H1 (cell line): ENCODE results near the gene IFNL1. TPM values are rescaled to one million over a fixed set of nuclear protein-coding genes. Genes with fewer than 3 reads are reported as not detected.

Experiments used
- CTCF ChIA-PET: fragments of 300-600 bp; sonication (Branson Sonifier 250); formaldehyde crosslinking; loops from one replicate; lab custom pipeline; 2021; ENCODE audit not compliant: partially characterized antibody; lab: Charles Lee
- POLR2A ChIA-PET: fragments of 300-600 bp; sonication (Branson Sonifier 250); formaldehyde crosslinking; loops from one replicate; lab custom pipeline; 2021; ENCODE audit warnings: inconsistent platforms; ENCODE audit not compliant: partially characterized antibody; lab: Charles Lee
- DNase-seq, 2 experiments: peaks; one replicate each; pipeline versions ENCODE4 v3.0.0 to v3.0.0-alpha.2; 2010 to 2022; ENCODE audit warnings: low spot score in 2 of 2, low read depth in 1 of 2, mixed read lengths in 1 of 2
- FAIRE-seq: peaks from 2 replicates; lab custom pipeline; 2011; peaks lifted over from hg19 to GRCh38; lab: Jason Lieb, UNC
- H2AFZ ChIP-seq: 2 replicates; pipeline ENCODE4 v1.8.1; 2012; ENCODE audit warnings: low read length, inconsistent platforms
- H2AK5ac ChIP-seq: 2 replicates; pipeline ENCODE4 v1.6.1; 2013; ENCODE audit warnings: low read depth, low read length
- H2BK120ac ChIP-seq: replicated peaks from 2 replicates; pipeline ENCODE3; 2013; ENCODE audit warnings: low read depth, low read length, inconsistent platforms
- H2BK12ac ChIP-seq: 2 replicates; pipeline ENCODE4 v1.6.1; 2013; ENCODE audit warnings: low read depth, low read length
- H2BK15ac ChIP-seq: 2 replicates; pipeline ENCODE4 v1.6.1; 2013; ENCODE audit warnings: low read length
- H2BK20ac ChIP-seq: 2 replicates; pipeline ENCODE4 v1.6.1; 2013; ENCODE audit warnings: low read length
- H2BK5ac ChIP-seq: 2 replicates; pipeline ENCODE4 v1.6.1; 2013; ENCODE audit warnings: low read depth, low read length
- H3K14ac ChIP-seq: 2 replicates; pipeline ENCODE4 v1.6.1; 2013; ENCODE audit warnings: inconsistent platforms; ENCODE audit not compliant: insufficient read length
- H3K18ac ChIP-seq: 2 replicates; pipeline ENCODE4 v1.6.1; 2013; ENCODE audit warnings: low read length; ENCODE audit errors: extremely low read depth
- H3K23ac ChIP-seq: 2 replicates; pipeline ENCODE4 v1.6.1; 2013; ENCODE audit warnings: inconsistent platforms; ENCODE audit not compliant: insufficient read length
- H3K23me2 ChIP-seq: 2 replicates; pipeline ENCODE4 v1.6.1; 2013; ENCODE audit warnings: low read depth, low read length
- H3K27ac ChIP-seq: 2 replicates; pipeline ENCODE4 v1.6.1; 2011; ENCODE audit warnings: low read depth, low read length, inconsistent platforms
- H3K27me3 ChIP-seq, 4 experiments: replicated peaks in 1 of 4; 1 replicate in 1 of 4; 2 replicates in 3 of 4; pipeline versions ENCODE4 v1.6.1 to v1.8.1; 2011 to 2013; ENCODE audit warnings: low read length in 3 of 4, mild to moderate bottlenecking in 3 of 4, inconsistent platforms in 2 of 4, mixed read lengths in 2 of 4, moderate library complexity in 1 of 4; ENCODE audit not compliant: control insufficient read depth in 3 of 4, insufficient read depth in 3 of 4; ENCODE audit errors: extremely low read depth in 1 of 4
- H3K36me3 ChIP-seq, 4 experiments: 2 replicates each; pipeline versions ENCODE4 v1.6.1 to v1.8.1; 2011 to 2013; ENCODE audit warnings: mild to moderate bottlenecking in 4 of 4, low read length in 3 of 4, moderate library complexity in 2 of 4, control low read depth in 1 of 4, inconsistent platforms in 1 of 4; ENCODE audit not compliant: insufficient read depth in 4 of 4, control insufficient read depth in 2 of 4
- H3K4ac ChIP-seq: replicated peaks from 2 replicates; pipeline ENCODE3; 2013; ENCODE audit warnings: low read length, low read depth, mixed read lengths, inconsistent platforms; ENCODE audit not compliant: insufficient read length
- H3K4me1 ChIP-seq, 4 experiments: replicated peaks in 1 of 4; 1 replicate in 1 of 4; 2 replicates in 3 of 4; pipeline versions ENCODE4 v1.6.1 to v1.8.1; 2011 to 2013; ENCODE audit warnings: low read length in 3 of 4, inconsistent platforms in 2 of 4, mixed read lengths in 1 of 4; ENCODE audit not compliant: insufficient read depth in 4 of 4, control insufficient read depth in 3 of 4
- H3K4me2 ChIP-seq, 2 experiments: 2 replicates each; pipeline versions ENCODE4 v1.6.1 to v1.8.1; 2011 to 2013; ENCODE audit warnings: low read depth in 2 of 2, low read length in 2 of 2, control low read depth in 1 of 2, inconsistent platforms in 1 of 2, mild to moderate bottlenecking in 1 of 2; ENCODE audit not compliant: insufficient read depth in 1 of 2
- H3K4me3 ChIP-seq, 4 experiments: fragments of 200-600, 300-600 bp in 1 of 4; sonication (generic), shearing (Covaris generic), sonication (Bioruptor Twin) in 1 of 4; 2 replicates each; pipeline versions ENCODE4 v1.5.1 to v1.8.1; 2011 to 2016; ENCODE audit warnings: low read length in 4 of 4, low read depth in 3 of 4, control low read depth in 2 of 4, inconsistent platforms in 2 of 4, mild to moderate bottlenecking in 2 of 4, mixed read lengths in 1 of 4, moderate library complexity in 1 of 4; ENCODE audit not compliant: insufficient read depth in 2 of 4; ENCODE audit errors: extremely low read depth in 1 of 4
- H3K56ac ChIP-seq: replicated peaks from 2 replicates; pipeline ENCODE3; 2013; ENCODE audit warnings: low read depth, mild to moderate bottlenecking, mixed read lengths, low read length, inconsistent platforms; ENCODE audit not compliant: insufficient read length
- H3K79me1 ChIP-seq: 2 replicates; pipeline ENCODE4 v1.6.1; 2013; ENCODE audit warnings: low read depth, low read length, control low read depth
- H3K79me2 ChIP-seq, 2 experiments: 2 replicates each; pipeline versions ENCODE4 v1.6.1 to v1.8.1; 2012 to 2013; ENCODE audit warnings: low read length in 2 of 2, mild to moderate bottlenecking in 2 of 2, inconsistent platforms in 1 of 2; ENCODE audit not compliant: insufficient read depth in 2 of 2, control insufficient read depth in 1 of 2
- H3K9ac ChIP-seq, 4 experiments: replicated peaks in 1 of 4; 1 replicate in 1 of 4; 2 replicates in 3 of 4; pipeline versions ENCODE4 v1.6.1 to v1.8.1; 2011 to 2013; ENCODE audit warnings: low read depth in 3 of 4, low read length in 3 of 4, control low read depth in 2 of 4, mild to moderate bottlenecking in 2 of 4, moderate library complexity in 2 of 4, inconsistent platforms in 1 of 4; ENCODE audit errors: extremely low read depth in 1 of 4
- H3K9me3 ChIP-seq, 2 experiments: 2 replicates each; pipeline versions ENCODE4 v1.6.1 to v1.8.1; 2012 to 2013; ENCODE audit warnings: mild to moderate bottlenecking in 2 of 2, moderate library complexity in 2 of 2, control low read depth in 1 of 2, inconsistent platforms in 1 of 2, low read depth in 1 of 2, low read length in 1 of 2, mixed read lengths in 1 of 2; ENCODE audit not compliant: insufficient read depth in 2 of 2
- H4K20me1 ChIP-seq, 2 experiments: replicated peaks in 1 of 2; 2 replicates each; pipeline versions ENCODE3 to v1.8.1; 2011 to 2013; ENCODE audit warnings: inconsistent platforms in 2 of 2, low read length in 2 of 2, mild to moderate bottlenecking in 1 of 2; ENCODE audit not compliant: insufficient read depth in 2 of 2, control insufficient read depth in 1 of 2
- H4K5ac ChIP-seq: 2 replicates; pipeline ENCODE4 v1.6.1; 2013; ENCODE audit warnings: low read length, low read depth, mixed read lengths, inconsistent platforms; ENCODE audit not compliant: insufficient read length
- H4K8ac ChIP-seq: 2 replicates; pipeline ENCODE4 v1.8.0; 2013; ENCODE audit warnings: mild to moderate bottlenecking, moderate library complexity, low read length, inconsistent platforms; ENCODE audit not compliant: insufficient read depth; ENCODE audit errors: extremely low read depth
- H4K91ac ChIP-seq: replicated peaks from 2 replicates; pipeline ENCODE3; 2013; ENCODE audit warnings: low read length, mixed read lengths, inconsistent platforms; ENCODE audit not compliant: insufficient read length
- CBX8 ChIP-seq: fragments of 300-800, 300-1000 bp; sonication (generic); IDR thresholded peaks from 2 replicates; pipeline ENCODE4 v1.7.1; 2016; ENCODE audit warnings: low read depth, low read length, borderline replicate concordance
- HDAC6 ChIP-seq: IDR thresholded peaks from one replicate; pipeline ENCODE4 v1.7.1; 2012; ENCODE audit warnings: low read depth, mild to moderate bottlenecking, inconsistent platforms, low read length, moderate library complexity
- JUN ChIP-seq: IDR thresholded peaks from 2 replicates; pipeline ENCODE4 v1.6.1; 2011; ENCODE audit warnings: low read depth, mild to moderate bottlenecking, improper control_type of control experiment, low read length
- SAP30 ChIP-seq: fragments of 300-600 bp; sonication (generic); IDR thresholded peaks from 2 replicates; pipeline ENCODE4 v1.7.1; 2012; ENCODE audit warnings: low read length, moderate library complexity, mild to moderate bottlenecking, inconsistent platforms; ENCODE audit not compliant: insufficient read depth, insufficient replicate concordance
- SUZ12 ChIP-seq: fragments of 200-600 bp; sonication (generic); IDR thresholded peaks from 2 replicates; pipeline ENCODE4 v1.6.1; 2012; ENCODE audit warnings: mild to moderate bottlenecking, inconsistent platforms, low read length, moderate library complexity, mixed read lengths
- WGBS, 2 experiments: shearing (Covaris generic) in 1 of 2; methylation state at CpG; one replicate each; pipeline versions ENCODE4 v1.1.6 to v1.1.7; 2013 to 2015; ENCODE audit warnings: low lambda C conversion rate in 2 of 2, mixed read lengths in 2 of 2, inconsistent platforms in 1 of 2, low coverage in 1 of 2, missing lambda C conversion rate in 1 of 2; ENCODE audit not compliant: insufficient replicate concordance in 2 of 2, insufficient coverage in 1 of 2, insufficient read length in 1 of 2; ENCODE audit errors: extremely low coverage in 1 of 2, missing lambda C conversion rate in 1 of 2; 5-methylcytosine and 5-hydroxymethylcytosine counted together
- polyA plus RNA-seq, 7 experiments: library from polyadenylated mRNA; depleted of rRNA in 3 of 7; stranded (reverse) in 5 of 7; unstranded in 2 of 7; fragments of >200 nt in 5 of 7; fragments of 200-250 nt in 2 of 7; gene quantifications; 1 replicate in 5 of 7; 2 replicates in 1 of 7; 4 replicates in 1 of 7; pipeline versions ENCODE4 v1.2.1 to v1.2.3, GENCODE V29; 2011 to 2013; ENCODE audit warnings: missing spikeins in 2 of 7, mixed read lengths in 2 of 7
- total RNA-seq: library from RNA; stranded (reverse); fragmentation: NEBNext Ultra II Directional; extraction: Animal tissue kit (Norgen Biotek cat#: 25700); gene quantifications from 2 replicates; pipeline ENCODE4 v1.2.1, GENCODE V29; 2021

IFNL1 gene
- total and polyA plus RNA-seq, 2 of the 8 experiments (the other 6 are each of a cell fraction or from before 2014, with no cell fraction given) = not detected

GRCh38 chr19:39251846-39252245 is 44.4 kb upstream of the IFNL1 start:
- H3K9me3 ChIP-seq = peaks cover 2 to 3% of the 10 kb centered on the region in 2 experiments; a peak in 1 of 4 replicates
- H3K14ac ChIP-seq = no peak overlapping the region
- H3K18ac ChIP-seq = no peak overlapping the region
- DNase-seq = no peak
- no peak for FAIRE-seq
- no peak overlapping the region for H2BK15ac ChIP-seq
- peaks cover 27 to 40% (median 35%) of the 10 kb centered on the region in 4 experiments for H3K27me3 ChIP-seq
- POLR2A ChIA-PET = no interaction called here
- peaks cover 0 to 5% of the 10 kb centered on the region in 2 experiments for H4K20me1 ChIP-seq
- no peaks in the 10 kb centered on the region for H3K36me3 ChIP-seq
- no peaks in the 10 kb centered on the region for H3K79me2 ChIP-seq
- no peak overlapping the region for H3K4me3 ChIP-seq
- no peak overlapping the region for H2AK5ac ChIP-seq
- H3K56ac ChIP-seq = no peak overlapping the region
- WGBS, 2 experiments = 84% methylated on average over 3 of the region's 3 CpGs; no CpG with 5 or more reads in 1 of the 2 experiments
- peaks cover 8% of the 10 kb centered on the region; the same call in 1 of the 2 replicates for H3K23me2 ChIP-seq
- H3K4ac ChIP-seq = no peak overlapping the region
- no peak overlapping the region for H3K23ac ChIP-seq
- H4K5ac ChIP-seq = no peak overlapping the region
- no peak overlapping the region for H2BK120ac ChIP-seq
- H3K4me1 ChIP-seq = peaks cover 0 to 14% (median 7%) of the 10 kb centered on the region in 4 experiments; a peak in 5 of 7 replicates
- no peak overlapping the region for H2BK12ac ChIP-seq
- no peak overlapping the region for H2AFZ ChIP-seq
- H4K8ac ChIP-seq = no peak overlapping the region
- H2BK5ac ChIP-seq = no peak overlapping the region
- H3K27ac ChIP-seq = no peak overlapping the region
- no peak overlapping the region for H3K4me2 ChIP-seq
- H4K91ac ChIP-seq = no peak overlapping the region
- CTCF ChIA-PET = interaction anchor here (0.7 to 1.2 kb wide), 3 partner anchors 58 to 144 kb away, joined by 3 to 5 read pairs (median 3); no protein-coding TSS in a partner anchor
- H3K79me1 ChIP-seq = no peaks in the 10 kb centered on the region
- no peak overlapping the region for H2BK20ac ChIP-seq
- H3K9ac ChIP-seq = no peak overlapping the region
- TF ChIP-seq SAP30 (no peak), HDAC6 (no peak), CBX8 (no peak), SUZ12 (no peak), JUN (no peak)
